Common myeloid progenitor, CD34-positive (primary cell): ENCODE data around the gene PTPRA.

ENCODE experiments used
- CTCF ChIA-PET: fragments of 350-600 bp; sonication (Branson Sonifier 250); formaldehyde crosslinking; loops from one replicate; lab custom pipeline; 2021; ENCODE audit warnings: antibody characterized with exemption; lab: Charles Lee
- POLR2A ChIA-PET: fragments of 350-600 bp; sonication (Branson Sonifier 250); formaldehyde crosslinking; loops from one replicate; lab custom pipeline; 2021; ENCODE audit warnings: antibody characterized with exemption; lab: Charles Lee
- DNase-seq, 3 donors: peaks; one replicate each; pipeline versions ENCODE4 v3.0.0 to v3.0.0-alpha.2; 2013
- H3K27ac ChIP-seq, 2 experiments: 1 replicate in 1 of 2; 2 replicates in 1 of 2; pipeline ENCODE4 v1.7.0; 2013; ENCODE audit warnings: inconsistent platforms in 2 of 2, low read length in 2 of 2, mild to moderate bottlenecking in 2 of 2, low read depth in 1 of 2, moderate library complexity in 1 of 2; ENCODE audit not compliant: severe bottlenecking in 2 of 2, insufficient read depth in 1 of 2, poor library complexity in 1 of 2
- H3K27me3 ChIP-seq, 5 experiments: replicated peaks in 2 of 5; 1 replicate in 3 of 5; 2 replicates in 2 of 5; pipeline versions ENCODE4 v1.6.1 to v1.7.0; 2013; ENCODE audit warnings: low read length in 4 of 5, mild to moderate bottlenecking in 2 of 5, moderate library complexity in 2 of 5, inconsistent platforms in 1 of 5; ENCODE audit not compliant: insufficient read depth in 5 of 5, control insufficient read depth in 4 of 5
- H3K36me3 ChIP-seq, 4 experiments: 1 replicate in 2 of 4; 2 replicates in 2 of 4; pipeline versions ENCODE4 v1.6.1 to v1.7.0; 2013; ENCODE audit warnings: low read length in 3 of 4, control low read depth in 1 of 4, mild to moderate bottlenecking in 1 of 4; ENCODE audit not compliant: control insufficient read depth in 4 of 4, insufficient read depth in 4 of 4
- H3K4me1 ChIP-seq, 4 experiments: 1 replicate in 3 of 4; 2 replicates in 1 of 4; pipeline versions ENCODE4 v1.6.1 to v1.7.1; 2013; ENCODE audit warnings: low read length in 3 of 4, mild to moderate bottlenecking in 3 of 4, control low read depth in 1 of 4, inconsistent platforms in 1 of 4, moderate library complexity in 1 of 4; ENCODE audit not compliant: control insufficient read depth in 4 of 4, insufficient read depth in 4 of 4; ENCODE audit errors: control extremely low read depth in 1 of 4
- H3K4me3 ChIP-seq, 7 experiments: 1 replicate in 4 of 7; 2 replicates in 3 of 7; pipeline versions ENCODE4 v1.5.1 to v1.7.0; 2013; ENCODE audit warnings: mild to moderate bottlenecking in 7 of 7, low read length in 6 of 7, moderate library complexity in 6 of 7, inconsistent platforms in 2 of 7, low read depth in 2 of 7, control low read depth in 1 of 7; ENCODE audit not compliant: insufficient read depth in 4 of 7, control insufficient read depth in 1 of 7; ENCODE audit errors: extremely low read depth in 1 of 7
- H3K9me3 ChIP-seq, 5 experiments: 1 replicate in 4 of 5; 2 replicates in 1 of 5; pipeline versions ENCODE4 v1.6.1 to v1.7.1; 2013; ENCODE audit warnings: low read length in 4 of 5, mild to moderate bottlenecking in 2 of 5, inconsistent platforms in 1 of 5, low read depth in 1 of 5, moderate library complexity in 1 of 5; ENCODE audit not compliant: control insufficient read depth in 4 of 5, insufficient read depth in 2 of 5; ENCODE audit errors: control extremely low read depth in 1 of 5
- WGBS: methylation state at CpG from one replicate; pipeline ENCODE4 v1.1.5; 2013; ENCODE audit not compliant: insufficient coverage; 5-methylcytosine and 5-hydroxymethylcytosine counted together

PTPRA gene

GRCh38 chr20:3031524-3032147 lies 158.4 kb downstream of the PTPRA start:
- no peak overlapping the region for H3K27ac ChIP-seq
- peaks cover 15 to 79% (median 55%) of the 10 kb centered on the region in 4 experiments for H3K36me3 ChIP-seq
- ChIA-PET CTCF (interaction anchor here (1.8 to 2.3 kb wide), 2 partner anchors 11 to 16 kb away, joined by 4 to 9 read pairs; partner anchors contain the start of gene GNRH2), POLR2A (no interaction called here)
- no peak for DNase-seq
- 100% methylated on average over 1 of the region's 3 CpGs for WGBS
- no peaks in the 10 kb centered on the region for H3K9me3 ChIP-seq
- no peaks in the 10 kb centered on the region for H3K27me3 ChIP-seq
- no peaks in the 10 kb centered on the region for H3K4me1 ChIP-seq
- H3K4me3 ChIP-seq = no peak overlapping the region

GRCh38 chr20:3032624-3033023 lies 159.3 kb downstream of the PTPRA start:
- Histone ChIP-seq H3K4me1 (no peaks in the 10 kb centered on the region), H3K9me3 (no peaks in the 10 kb centered on the region), H3K4me3 (no peak overlapping the region), H3K27ac (no peak overlapping the region), H3K36me3 (peaks cover 20 to 79% (median 55%) of the 10 kb centered on the region in 4 experiments), H3K27me3 (no peaks in the 10 kb centered on the region)
- 100% methylated on average over 4 of the region's 8 CpGs for WGBS
- DNase-seq = no peak
- CTCF ChIA-PET = no interaction called here
- POLR2A ChIA-PET = interaction anchor here (0.8 kb wide), 1 partner anchor 15 kb away, joined by 3 read pairs; no protein-coding TSS in a partner anchor

- Histone ChIP-seq H3K4me1 (no peaks in the 10 kb centered on the region), H3K9me3 (no peaks in the 10 kb centered on the region), H3K36me3 (peaks cover 16 to 76% (median 56%) of the 10 kb centered on the region in 4 experiments), H3K27me3 (no peaks in the 10 kb centered on the region), H3K4me3 (no peak overlapping the region), H3K27ac (no peak overlapping the region)
- ChIA-PET CTCF (interaction anchor here (1.2 kb wide), 1 partner anchor 297 kb away, joined by 4 read pairs; no protein-coding TSS in a partner anchor), POLR2A (no interaction called here)
- no peak for DNase-seq
- WGBS = 100% methylated on average over 2 of the region's 3 CpGs
Observed at GRCh38 chr20:3037654-3038053, 164.4 kb downstream of the PTPRA start.

- no peaks in the 10 kb centered on the region for H3K27me3 ChIP-seq
- no peak overlapping the region for H3K27ac ChIP-seq
- H3K4me1 ChIP-seq = no peaks in the 10 kb centered on the region
- 93% methylated on average over 2 of the region's 5 CpGs for WGBS
- no peaks in the 10 kb centered on the region for H3K9me3 ChIP-seq
- ChIA-PET POLR2A (no interaction called here), CTCF (interaction anchor here (1.2 kb wide), 1 partner anchor 298 kb away, joined by 4 read pairs; no protein-coding TSS in a partner anchor)
- peaks cover 16 to 68% (median 58%) of the 10 kb centered on the region in 4 experiments for H3K36me3 ChIP-seq
- no peak overlapping the region for H3K4me3 ChIP-seq
- DNase-seq = no peak
Observed at GRCh38 chr20:3038454-3038853, 165.2 kb downstream of the PTPRA start.

- no peaks in the 10 kb centered on the region for H3K27me3 ChIP-seq
- no peak for DNase-seq
- H3K9me3 ChIP-seq = no peaks in the 10 kb centered on the region
- peaks cover 16 to 64% (median 56%) of the 10 kb centered on the region in 4 experiments for H3K36me3 ChIP-seq
- POLR2A ChIA-PET = no interaction called here
- peaks cover 0 to 3% (median 3%) of the 10 kb centered on the region in 4 experiments for H3K4me1 ChIP-seq
- CTCF ChIA-PET = no interaction called here
- no peak overlapping the region for H3K27ac ChIP-seq
- H3K4me3 ChIP-seq = no peak overlapping the region
- 100% methylated on average over 2 of the region's 4 CpGs for WGBS
Observed at GRCh38 chr20:3039426-3039825, 166.1 kb downstream of the PTPRA start.

GRCh38 chr20:3040086-3040485 lies 166.8 kb downstream of the PTPRA start:
- POLR2A ChIA-PET = no interaction called here
- no peak for DNase-seq
- peaks cover 2 to 9% (median 9%) of the 10 kb centered on the region in 4 experiments for H3K4me1 ChIP-seq
- CTCF ChIA-PET = no interaction called here
- H3K4me3 ChIP-seq = no peak overlapping the region
- 98% methylated on average over 7 of the region's 8 CpGs for WGBS
- no peaks in the 10 kb centered on the region for H3K27me3 ChIP-seq
- H3K27ac ChIP-seq = no peak overlapping the region
- H3K9me3 ChIP-seq = no peaks in the 10 kb centered on the region
- peaks cover 12 to 58% (median 53%) of the 10 kb centered on the region in 4 experiments for H3K36me3 ChIP-seq

GRCh38 chr20:3041854-3042409 lies 168.7 kb downstream of the PTPRA start:
- no peak for DNase-seq

More at GRCh38 chr20:3041854-3042409, 168.7 kb downstream of the PTPRA start:
- 91% methylated on average over 10 of the region's 10 CpGs for WGBS
- H3K4me1 ChIP-seq = peaks cover 2 to 24% (median 20%) of the 10 kb centered on the region in 4 experiments
- POLR2A ChIA-PET = no interaction called here
- H3K4me3 ChIP-seq = no peak overlapping the region
- H3K27ac ChIP-seq = no peak overlapping the region
- H3K9me3 ChIP-seq = no peaks in the 10 kb centered on the region
- CTCF ChIA-PET = interaction anchor here (0.6 to 2.6 kb wide), 5 partner anchors 11 to 277 kb away, joined by 3 to 9 read pairs (median 3); no protein-coding TSS in a partner anchor
- H3K27me3 ChIP-seq = no peaks in the 10 kb centered on the region
- H3K36me3 ChIP-seq = peaks cover 6 to 40% (median 37%) of the 10 kb centered on the region in 4 experiments
